ENCODE results near the gene NELFB. TPM values are rescaled to one million over a fixed set of nuclear protein-coding genes. Genes with fewer than 3 reads are reported as not detected.
A peak's percentile ranks its signal among the peaks of the same experiment; 100 is the strongest.

The NELFB gene
- total RNA-seq, 4 donors from 2014 or later: 29.8 to 39.1 (median 32.4) TPM

- no peak for DNase-seq
- Histone ChIP-seq H3K4me1 (peaks cover 37 to 60% of the 10 kb centered on the region in 2 donors), H3K9me3 (no peaks in the 10 kb centered on the region), H3K36me3 (no peaks in the 10 kb centered on the region), H3K27me3 (no peaks in the 10 kb centered on the region), H3K4me3 (replicated peaks in 1 of 3) (no peak overlapping the region), H3K27ac (peak overlapping the region in 2 of 3 donors; percentile 28 to 71)
- intact Hi-C loops (cut with DNase I): loop anchor here (5.0 kb wide), 1 partner anchor 93 kb away; no protein-coding TSS in a partner anchor
- TF ChIP-seq CTCF (IDR thresholded peaks at IDR 0.05): no peak
- no peak for TF ChIP-seq POLR2A (IDR thresholded peaks at IDR 0.05)
- WGBS, 2 donors: 58 to 68% methylated on average over 6 to 12 of the region's 16 CpGs
Measured at GRCh38 chr9:137304383-137305059, 49.4 kb downstream of the NELFB start.

GRCh38 chr9:137305060-137305797, 50.1 kb downstream of the NELFB start:
- 17 to 24% methylated on average over 23 to 28 of the region's 36 CpGs for WGBS, 2 donors
- no peak for TF ChIP-seq CTCF (IDR thresholded peaks at IDR 0.05)
- TF ChIP-seq POLR2A (IDR thresholded peaks at IDR 0.05): no peak
- DNase-seq: peak in 1 of 2 donors; percentile 27
- peaks cover 31 to 56% of the 10 kb centered on the region in 2 donors for H3K4me1 ChIP-seq
- H3K27ac ChIP-seq: peak overlapping the region; percentile 32 to 71 (median 68)
- H3K4me3 ChIP-seq (replicated peaks in 1 of 3): no peak overlapping the region
- no peaks in the 10 kb centered on the region for H3K36me3 ChIP-seq
- no peaks in the 10 kb centered on the region for H3K9me3 ChIP-seq
- intact Hi-C loops (cut with DNase I): loop anchor here (5.0 kb wide), 1 partner anchor 92 kb away; no protein-coding TSS in a partner anchor
- no peaks in the 10 kb centered on the region for H3K27me3 ChIP-seq

GRCh38 chr9:137305798-137306065, 50.6 kb downstream of the NELFB start:
- Histone ChIP-seq H3K36me3 (no peaks in the 10 kb centered on the region), H3K4me1 (peaks cover 26 to 51% of the 10 kb centered on the region in 2 donors), H3K27ac (peak overlapping the region; percentile 49 to 71 (median 68)), H3K4me3 (replicated peaks in 1 of 3) (no peak overlapping the region), H3K9me3 (no peaks in the 10 kb centered on the region), H3K27me3 (no peaks in the 10 kb centered on the region)
- DNase-seq: no peak
- TF ChIP-seq CTCF (IDR thresholded peaks at IDR 0.05): no peak
- TF ChIP-seq POLR2A (IDR thresholded peaks at IDR 0.05): no peak
- intact Hi-C loops (cut with DNase I): loop anchor here (5.0 kb wide), 1 partner anchor 92 kb away; no protein-coding TSS in a partner anchor
- WGBS, 2 donors: 17% methylated on average over 1 of the region's 8 CpGs; no CpG with 5 or more reads in 1 of the 2 donors

GRCh38 chr9:137306066-137306849, 51.1 kb downstream of the NELFB start:
- intact Hi-C loops (cut with DNase I): loop anchor here (5.0 kb wide), 1 partner anchor 91 kb away; no protein-coding TSS in a partner anchor
- WGBS, 2 donors: 34 to 37% methylated on average over 9 to 24 of the region's 30 CpGs
- no peak for DNase-seq
- TF ChIP-seq CTCF (IDR thresholded peaks at IDR 0.05): no peak
- no peak for TF ChIP-seq POLR2A (IDR thresholded peaks at IDR 0.05)
- no peaks in the 10 kb centered on the region for H3K9me3 ChIP-seq
- H3K4me3 ChIP-seq (replicated peaks in 1 of 3): no peak overlapping the region
- H3K36me3 ChIP-seq: no peaks in the 10 kb centered on the region
- peaks cover 26 to 48% of the 10 kb centered on the region in 2 donors for H3K4me1 ChIP-seq
- peak overlapping the region; percentile 49 to 71 (median 68) for H3K27ac ChIP-seq
- H3K27me3 ChIP-seq: no peaks in the 10 kb centered on the region

Data from thyroid gland (tissue), 4 donors.